NCI-H510A (cell line): ENCODE data around the gene TMEM151A.
"Not testable (repeated sequence)": the region's sequence is repeated elsewhere in the genome, so short reads cannot be mapped to it uniquely, and the experiment has no call there.

ENCODE experiments used
- DNase-seq: peaks from one replicate; lab custom pipeline; 2025; lab: John Stamatoyannopoulos, UW

TMEM151A gene

DNA sequence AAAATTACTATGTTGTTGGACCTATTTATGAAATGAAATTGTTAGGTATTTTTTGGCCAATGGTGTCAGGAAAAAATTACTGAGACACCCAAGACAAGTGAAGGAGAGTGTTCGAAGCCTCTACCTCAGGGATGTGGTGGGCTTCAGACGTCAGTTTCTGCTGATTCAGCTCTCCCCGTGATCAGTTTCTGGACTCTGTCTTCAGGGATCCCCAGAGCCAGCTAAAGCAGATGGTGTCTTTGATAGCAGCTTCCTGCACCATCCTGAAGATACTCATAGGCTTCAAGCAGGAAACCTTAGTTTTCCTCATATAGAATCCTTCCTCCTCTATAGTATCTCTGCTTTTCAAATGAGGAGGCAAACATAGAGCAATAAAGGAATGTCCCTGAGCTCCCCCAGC, 17.8 kb downstream of the TMEM151A start:
- no peak for DNase-seq

DNA sequence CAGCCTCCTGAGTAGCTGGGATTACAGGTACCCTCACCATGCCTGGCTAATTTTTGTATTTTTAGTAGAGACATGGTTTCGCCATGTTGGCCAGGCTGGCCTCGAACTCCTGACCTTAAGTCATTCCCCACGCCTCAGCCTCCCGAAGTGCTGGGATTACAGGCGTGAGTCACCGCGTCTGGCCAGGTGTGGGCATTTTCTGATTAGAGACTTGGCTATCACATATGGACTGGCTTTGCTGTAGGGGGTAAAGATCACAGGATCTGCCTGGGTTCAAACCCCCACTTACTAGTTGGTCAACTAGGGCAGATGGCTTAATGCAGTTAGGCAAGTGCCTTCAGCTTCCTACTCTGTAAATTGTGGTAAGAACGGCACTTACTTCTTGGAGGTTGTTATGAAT, 18.6 kb downstream of the TMEM151A start:
- DNase-seq: no peak

GRCh38 chr11:66310803-66311440, 19.2 kb downstream of the TMEM151A start:
- not testable (repeated sequence) for DNase-seq

DNA sequence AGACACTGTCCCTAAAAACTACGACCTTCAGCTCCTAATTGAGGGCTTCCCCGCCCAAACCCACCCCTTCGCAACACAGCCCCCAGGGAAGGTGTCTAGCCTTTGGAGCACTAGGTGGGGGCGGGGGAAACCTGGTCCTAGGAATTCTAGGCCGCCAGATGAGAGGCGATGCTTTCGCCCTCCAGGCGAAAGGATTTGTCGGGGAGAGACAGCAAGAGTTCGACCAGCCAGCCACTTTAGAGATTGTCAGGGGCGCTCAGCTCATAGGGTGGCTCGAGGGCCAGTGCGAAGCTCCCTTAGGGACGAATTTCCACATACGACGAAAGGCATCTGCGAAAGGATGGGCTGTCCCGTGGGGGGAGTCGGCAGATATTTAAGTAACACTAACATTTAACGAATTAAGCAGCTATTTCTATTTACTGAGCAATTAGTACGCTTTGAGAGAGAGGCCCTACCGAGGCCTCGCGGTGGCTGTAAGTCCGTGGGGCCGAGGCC, 19.8 kb downstream of the TMEM151A start:
- DNase-seq: no peak

GRCh38 chr11:66311965-66312548, 20.4 kb downstream of the TMEM151A start:
- peak; percentile 69 for DNase-seq

- DNase-seq: peak; percentile 48
These were observed 21.0 kb downstream of the TMEM151A start for GRCh38 chr11:66312549-66313320.

DNA sequence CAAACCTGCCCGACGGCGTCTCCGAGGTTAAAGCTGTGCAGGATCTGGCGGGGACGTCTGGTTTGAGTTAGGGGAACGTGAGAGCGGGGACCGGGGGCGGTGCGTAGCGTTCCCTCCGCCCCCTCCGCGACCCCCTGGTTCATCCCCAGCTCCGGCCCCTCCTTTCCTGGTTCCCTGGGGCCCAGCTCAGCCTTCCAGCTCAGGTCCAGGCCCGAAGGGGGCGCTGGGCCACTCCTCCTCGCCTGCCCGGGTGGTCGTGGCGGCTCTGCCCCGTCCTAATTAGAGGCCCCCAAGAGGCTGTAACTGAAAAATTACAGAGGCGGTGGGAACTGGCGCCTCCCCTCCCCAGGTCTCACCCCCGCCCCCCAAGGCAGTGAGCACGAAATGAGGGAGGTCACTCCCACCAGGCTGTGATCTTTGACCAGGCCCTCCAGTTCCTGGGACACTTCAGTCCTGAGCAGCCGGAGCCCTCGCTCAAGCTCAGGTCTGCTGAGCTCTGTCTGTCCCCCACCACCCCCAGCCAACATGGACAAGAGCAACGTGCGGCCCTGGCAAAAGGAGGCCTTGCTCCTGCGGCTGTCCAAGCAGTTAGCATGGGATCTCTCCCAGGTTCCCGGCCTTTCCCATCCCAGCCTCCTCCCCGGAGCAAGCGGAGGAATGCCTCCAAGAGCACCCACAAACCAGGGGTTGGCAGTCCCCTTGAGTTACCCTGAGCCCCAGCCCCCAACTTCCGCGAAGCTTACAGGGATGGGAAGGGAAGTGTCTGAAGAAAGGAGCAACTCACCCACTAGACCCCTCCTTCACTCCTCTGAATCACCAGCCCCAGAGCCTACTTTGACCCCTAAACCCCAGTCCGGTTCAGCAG, 21.9 kb downstream of the TMEM151A start:
- DNase-seq: no peak

GRCh38 chr11:66314186-66314501, 22.4 kb downstream of the TMEM151A start:
- no peak for DNase-seq

- DNase-seq: no peak
These were observed 23.1 kb downstream of the TMEM151A start for GRCh38 chr11:66314561-66315497.

DNA sequence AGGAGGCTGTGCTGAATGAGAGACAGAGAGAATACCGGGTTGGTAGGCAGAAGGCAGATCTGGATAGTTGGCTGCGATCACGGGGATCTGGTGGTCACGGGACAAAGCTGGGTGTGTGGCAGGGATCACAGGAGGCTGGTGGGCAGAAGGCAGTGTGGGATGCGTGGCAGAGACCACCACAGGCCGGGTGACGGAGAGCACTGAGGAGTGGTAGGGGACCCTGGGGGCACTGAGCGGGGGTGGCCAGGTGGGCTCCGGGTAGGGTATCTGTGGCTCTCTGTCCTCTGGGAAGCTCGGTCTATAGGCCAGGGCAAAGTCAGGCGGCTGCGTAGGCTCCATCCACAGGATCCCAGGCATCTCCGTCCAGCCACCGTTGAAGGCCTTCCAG, 23.8 kb downstream of the TMEM151A start:
- DNase-seq: no peak

DNA sequence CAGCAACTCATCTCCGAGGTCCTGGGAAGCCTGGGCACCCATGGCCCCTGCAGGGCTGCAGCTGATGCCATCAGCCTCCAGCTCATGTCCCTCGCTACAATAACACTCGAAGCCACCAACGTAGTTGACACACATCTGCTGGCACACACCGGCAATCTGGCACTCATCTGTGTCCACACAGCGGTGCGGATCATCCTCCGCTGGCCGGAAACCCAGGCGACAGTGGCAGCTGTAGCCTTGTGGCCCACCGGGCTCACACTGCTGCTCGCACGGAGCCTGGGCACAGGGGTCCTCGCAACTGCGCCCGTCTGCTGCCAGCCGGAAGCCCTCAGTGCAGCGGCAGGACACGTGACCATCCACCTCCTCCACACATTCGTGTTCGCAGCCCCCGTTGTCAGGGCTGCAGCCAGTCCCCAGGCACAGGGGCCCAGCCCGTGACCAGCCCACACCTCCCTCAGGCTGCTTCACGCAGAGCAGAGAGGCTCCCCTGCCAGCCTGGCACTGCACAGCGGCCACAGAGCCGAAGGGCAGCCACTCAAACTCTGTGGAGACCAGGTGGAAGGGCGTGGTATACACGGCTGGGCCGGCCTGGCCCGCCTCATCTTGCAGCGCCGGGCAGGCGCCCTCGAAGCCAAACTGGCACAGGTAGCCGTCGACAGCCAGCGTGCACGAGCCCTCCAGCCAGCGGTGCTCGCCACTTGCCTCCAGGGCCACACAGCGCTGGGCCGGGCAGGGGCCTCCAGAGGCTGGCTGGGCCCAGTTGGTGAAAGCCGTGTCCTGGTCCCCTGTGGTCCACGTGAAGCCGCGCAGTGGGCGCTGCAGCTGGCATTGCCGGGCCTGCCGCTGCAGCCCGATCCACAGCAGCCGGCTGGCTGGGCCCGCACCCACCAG, 24.5 kb downstream of the TMEM151A start:
- DNase-seq: no peak

GRCh38 chr11:66316849-66317251, 25.2 kb downstream of the TMEM151A start, which contains the start of gene CD248:
Gene CD248 (minus strand): TSS chr11:66317044. CDS start chr11:66317027, 17 bp downstream.
- no peak for DNase-seq

GRCh38 chr11:66317322-66317722, 25.6 kb downstream of the TMEM151A start:
- no peak for DNase-seq

DNA sequence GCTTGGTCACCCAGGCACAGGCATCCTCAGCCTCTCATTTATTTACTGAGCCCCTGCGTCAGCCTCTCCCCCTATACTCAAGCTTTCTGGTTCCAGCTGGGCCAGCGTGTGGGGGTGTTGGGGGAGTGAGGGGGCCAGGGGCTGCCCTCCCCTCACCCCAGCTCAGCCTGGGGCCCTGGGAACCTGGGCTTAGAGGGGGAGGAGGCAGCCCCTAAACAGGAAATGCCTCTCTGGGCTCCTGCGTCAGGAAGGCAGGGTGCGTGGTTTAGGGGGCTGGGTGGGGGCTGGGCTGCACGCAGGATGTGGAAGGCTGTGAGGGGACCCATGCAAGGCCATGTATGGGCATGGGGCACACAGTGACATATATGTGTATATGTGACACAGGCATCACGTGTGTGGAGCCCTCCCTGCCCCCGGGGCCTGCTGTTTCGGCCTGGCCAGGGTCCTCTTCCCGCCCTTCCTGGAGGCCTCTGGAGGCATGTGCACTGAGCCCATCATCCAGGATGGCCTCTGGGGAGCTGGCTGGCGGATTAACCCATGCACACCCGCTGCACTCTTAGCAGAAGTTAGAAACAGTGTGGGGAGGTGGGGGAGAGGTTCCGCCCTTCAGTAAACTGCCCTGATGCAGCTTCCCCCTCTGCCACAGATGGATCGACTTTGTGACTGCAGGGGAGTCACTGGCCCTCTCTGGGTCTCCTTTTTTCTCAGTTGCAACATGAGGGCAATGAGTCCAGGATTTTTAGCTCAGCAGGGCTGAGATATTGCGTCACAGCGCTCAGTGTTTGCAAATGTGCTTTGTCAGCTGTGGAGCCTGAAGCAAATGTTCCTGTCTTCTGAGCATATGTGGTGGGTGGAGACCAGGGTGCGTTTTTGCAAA, 26.3 kb downstream of the TMEM151A start:
- no peak for DNase-seq

- no peak for DNase-seq
These were observed 26.9 kb downstream of the TMEM151A start for GRCh38 chr11:66318600-66318970.

DNA sequence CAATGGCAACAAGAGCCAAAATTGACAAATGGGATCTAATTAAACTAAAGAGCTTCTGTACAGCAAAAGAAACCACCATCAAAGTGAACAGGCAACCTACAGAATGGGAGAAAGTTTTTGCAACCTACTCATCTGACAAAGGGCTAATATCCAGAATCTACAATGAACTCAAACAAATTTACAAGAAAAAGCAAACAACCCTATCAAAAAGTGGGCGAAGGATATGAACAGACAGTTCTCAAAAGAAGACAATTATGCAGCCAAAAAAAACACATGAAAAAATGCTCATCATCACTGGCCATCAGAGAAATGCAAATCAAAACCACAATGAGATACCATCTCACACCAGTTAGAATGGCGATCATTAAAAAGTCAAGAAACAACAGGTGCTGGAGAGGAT, 28.6 kb downstream of the TMEM151A start:
- not testable (repeated sequence) for DNase-seq

GRCh38 chr11:66320748-66321147, 29.1 kb downstream of the TMEM151A start:
- DNase-seq: not testable (repeated sequence)

GRCh38 chr11:66321606-66322005, 29.9 kb downstream of the TMEM151A start:
- no peak for DNase-seq
